Endodermal cell (in vitro differentiated cells): ENCODE results near the gene TBC1D9B. TPM values are rescaled to one million over a fixed set of nuclear protein-coding genes. Genes with fewer than 3 reads are reported as not detected.

ENCODE experiments used
- DNase-seq: peaks from one replicate; pipeline ENCODE4 v3.0.0-alpha.2; 2017
- H3K27ac ChIP-seq: 2 replicates; pipeline ENCODE4 v1.5.1; 2013; ENCODE audit warnings: mild to moderate bottlenecking, low read depth, low read length, moderate library complexity
- H3K27me3 ChIP-seq: 2 replicates; pipeline ENCODE4 v1.6.1; 2013; ENCODE audit warnings: mild to moderate bottlenecking, low read length, moderate library complexity; ENCODE audit not compliant: insufficient read depth, control insufficient read depth, poor library complexity, severe bottlenecking
- H3K36me3 ChIP-seq: 2 replicates; pipeline ENCODE4 v1.7.0; 2013; ENCODE audit warnings: mild to moderate bottlenecking, low read length, moderate library complexity; ENCODE audit not compliant: control insufficient read depth, insufficient read depth
- H3K4me1 ChIP-seq: one replicate; pipeline ENCODE4 v1.7.0; 2013; ENCODE audit warnings: low read length; ENCODE audit not compliant: control insufficient read depth, insufficient read depth
- H3K4me3 ChIP-seq: 2 replicates; pipeline ENCODE4 v1.5.1; 2013; ENCODE audit warnings: mild to moderate bottlenecking, low read length, moderate library complexity
- H3K9ac ChIP-seq: 2 replicates; pipeline ENCODE4 v1.6.1; 2013; ENCODE audit warnings: mild to moderate bottlenecking, low read length, moderate library complexity; ENCODE audit not compliant: poor library complexity, severe bottlenecking; ENCODE audit errors: extremely low read depth
- H3K9me3 ChIP-seq: 2 replicates; pipeline ENCODE4 v1.6.1; 2013; ENCODE audit warnings: mild to moderate bottlenecking, low read length, moderate library complexity; ENCODE audit not compliant: control insufficient read depth
- H3K27ac Mint-ChIP-seq: 2 replicates; pipeline ENCODE4 v1.8.0; 2020; ENCODE audit warnings: mixed read lengths
- H3K27me3 Mint-ChIP-seq: 2 replicates; pipeline ENCODE4 v1.8.0; 2021; ENCODE audit warnings: mild to moderate bottlenecking, mixed read lengths; ENCODE audit not compliant: insufficient read depth
- H3K36me3 Mint-ChIP-seq: 2 replicates; pipeline ENCODE4 v1.8.0; 2020; ENCODE audit warnings: low read depth, mixed read lengths
- H3K4me1 Mint-ChIP-seq: 2 replicates; pipeline ENCODE4 v1.8.0; 2020; ENCODE audit warnings: mixed read lengths
- H3K4me3 Mint-ChIP-seq: 2 replicates; pipeline ENCODE4 v1.8.0; 2020; ENCODE audit warnings: mild to moderate bottlenecking, moderate library complexity, mixed read lengths
- H3K9me3 Mint-ChIP-seq: 2 replicates; pipeline ENCODE4 v1.8.0; 2020; ENCODE audit warnings: mild to moderate bottlenecking, mixed read lengths
- WGBS, 2 experiments: methylation state at CpG; one replicate each; pipeline versions ENCODE4 v1.1.5 to v1.1.7; 2013; ENCODE audit warnings: missing lambda C conversion rate in 2 of 2, mixed read lengths in 1 of 2; ENCODE audit not compliant: insufficient coverage in 1 of 2, insufficient read length in 1 of 2; 5-methylcytosine and 5-hydroxymethylcytosine counted together
- total RNA-seq, 2 donors: library from RNA; stranded (reverse); fragmentation: NEBNext Ultra II Directional in 1 of 2; extraction: Animal tissue kit (Norgen Biotek cat#: 25700) in 1 of 2; gene quantifications; 2 replicates in 1 of 2; 3 replicates in 1 of 2; pipeline ENCODE4 v1.2.1, GENCODE V29; 2021
- TF ChIP-seq, protein P1 (sequence below): fragments of 200-600 bp; sonication (generic); conservative IDR thresholded peaks from 2 replicates; pipeline ENCODE4 v1.5.0; 2021; ENCODE audit warnings: antibody characterized with exemption, mild to moderate bottlenecking

TBC1D9B gene
- total RNA-seq, 2 donors from 2014 or later: 118 to 127 TPM

GRCh38 chr5:179858241-179858585, 49.5 kb downstream of the TBC1D9B start:
- H3K27ac ChIP-seq: no peak overlapping the region
- DNase-seq: peak; percentile 76

GRCh38 chr5:179854356-179854755, 53.3 kb downstream of the TBC1D9B start:
- Histone ChIP-seq H3K4me1 (no peaks in the 10 kb centered on the region), H3K9me3 (no peaks in the 10 kb centered on the region), H3K27me3 (no peaks in the 10 kb centered on the region), H3K9ac (no peak overlapping the region), H3K4me3 (no peak overlapping the region), H3K27ac (no peak overlapping the region), H3K36me3 (peaks cover 32% of the 10 kb centered on the region)
- H3K4me1 Mint-ChIP-seq: no peaks in the 10 kb centered on the region
- no peaks in the 10 kb centered on the region for H3K27me3 Mint-ChIP-seq
- peaks cover 23% of the 10 kb centered on the region for H3K36me3 Mint-ChIP-seq
- 98 to 100% methylated on average over 4 to 8 of the region's 8 CpGs for whole genome bisulfite sequencing, 2 experiments
- H3K9me3 Mint-ChIP-seq: no peaks in the 10 kb centered on the region
- no peak overlapping the region for H3K4me3 Mint-ChIP-seq
- H3K27ac Mint-ChIP-seq: no peak overlapping the region
- TF ChIP-seq, protein P1, sequence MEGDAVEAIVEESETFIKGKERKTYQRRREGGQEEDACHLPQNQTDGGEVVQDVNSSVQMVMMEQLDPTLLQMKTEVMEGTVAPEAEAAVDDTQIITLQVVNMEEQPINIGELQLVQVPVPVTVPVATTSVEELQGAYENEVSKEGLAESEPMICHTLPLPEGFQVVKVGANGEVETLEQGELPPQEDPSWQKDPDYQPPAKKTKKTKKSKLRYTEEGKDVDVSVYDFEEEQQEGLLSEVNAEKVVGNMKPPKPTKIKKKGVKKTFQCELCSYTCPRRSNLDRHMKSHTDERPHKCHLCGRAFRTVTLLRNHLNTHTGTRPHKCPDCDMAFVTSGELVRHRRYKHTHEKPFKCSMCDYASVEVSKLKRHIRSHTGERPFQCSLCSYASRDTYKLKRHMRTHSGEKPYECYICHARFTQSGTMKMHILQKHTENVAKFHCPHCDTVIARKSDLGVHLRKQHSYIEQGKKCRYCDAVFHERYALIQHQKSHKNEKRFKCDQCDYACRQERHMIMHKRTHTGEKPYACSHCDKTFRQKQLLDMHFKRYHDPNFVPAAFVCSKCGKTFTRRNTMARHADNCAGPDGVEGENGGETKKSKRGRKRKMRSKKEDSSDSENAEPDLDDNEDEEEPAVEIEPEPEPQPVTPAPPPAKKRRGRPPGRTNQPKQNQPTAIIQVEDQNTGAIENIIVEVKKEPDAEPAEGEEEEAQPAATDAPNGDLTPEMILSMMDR: no peak
- DNase-seq: no peak

More at GRCh38 chr5:179858241-179858585, 49.5 kb downstream of the TBC1D9B start:
- WGBS, 2 experiments: 0 to 2% methylated on average over 27 to 32 of the region's 32 CpGs
- Mint-ChIP-seq H3K4me1 (peaks cover 7% of the 10 kb centered on the region), H3K36me3 (peaks cover 25% of the 10 kb centered on the region), H3K27me3 (no peaks in the 10 kb centered on the region), H3K9me3 (peaks cover 4% of the 10 kb centered on the region), H3K4me3 (peak overlapping the region; percentile 83), H3K27ac (peak overlapping the region; percentile 93)
- peak overlapping the region; percentile 93 for H3K4me3 ChIP-seq
- peaks cover 14% of the 10 kb centered on the region for H3K36me3 ChIP-seq
- H3K9me3 ChIP-seq: peaks cover 9% of the 10 kb centered on the region
- peak overlapping the region; percentile 69 for H3K9ac ChIP-seq
- H3K27me3 ChIP-seq: no peaks in the 10 kb centered on the region
- TF ChIP-seq, protein P1: no peak
- H3K4me1 ChIP-seq: no peaks in the 10 kb centered on the region

- TF ChIP-seq, protein P1: no peak
- Histone ChIP-seq H3K9me3 (no peaks in the 10 kb centered on the region), H3K36me3 (peaks cover 41% of the 10 kb centered on the region), H3K27me3 (no peaks in the 10 kb centered on the region), H3K4me3 (no peak overlapping the region), H3K4me1 (no peaks in the 10 kb centered on the region), H3K27ac (no peak overlapping the region), H3K9ac (no peak overlapping the region)
- DNase-seq: no peak
- no peaks in the 10 kb centered on the region for H3K9me3 Mint-ChIP-seq
- H3K4me3 Mint-ChIP-seq: no peak overlapping the region
- H3K27me3 Mint-ChIP-seq: no peaks in the 10 kb centered on the region
- H3K27ac Mint-ChIP-seq: no peak overlapping the region
- peaks cover 23% of the 10 kb centered on the region for H3K36me3 Mint-ChIP-seq
- no peaks in the 10 kb centered on the region for H3K4me1 Mint-ChIP-seq
- WGBS, 2 experiments: 91% methylated on average over 4 to 8 of the region's 8 CpGs
Measured at GRCh38 chr5:179852993-179853547, 54.6 kb downstream of the TBC1D9B start.
